Measurements from ENCODE around the gene PHOSPHO2.

The PHOSPHO2 gene, protein sequence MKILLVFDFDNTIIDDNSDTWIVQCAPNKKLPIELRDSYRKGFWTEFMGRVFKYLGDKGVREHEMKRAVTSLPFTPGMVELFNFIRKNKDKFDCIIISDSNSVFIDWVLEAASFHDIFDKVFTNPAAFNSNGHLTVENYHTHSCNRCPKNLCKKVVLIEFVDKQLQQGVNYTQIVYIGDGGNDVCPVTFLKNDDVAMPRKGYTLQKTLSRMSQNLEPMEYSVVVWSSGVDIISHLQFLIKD

DNA sequence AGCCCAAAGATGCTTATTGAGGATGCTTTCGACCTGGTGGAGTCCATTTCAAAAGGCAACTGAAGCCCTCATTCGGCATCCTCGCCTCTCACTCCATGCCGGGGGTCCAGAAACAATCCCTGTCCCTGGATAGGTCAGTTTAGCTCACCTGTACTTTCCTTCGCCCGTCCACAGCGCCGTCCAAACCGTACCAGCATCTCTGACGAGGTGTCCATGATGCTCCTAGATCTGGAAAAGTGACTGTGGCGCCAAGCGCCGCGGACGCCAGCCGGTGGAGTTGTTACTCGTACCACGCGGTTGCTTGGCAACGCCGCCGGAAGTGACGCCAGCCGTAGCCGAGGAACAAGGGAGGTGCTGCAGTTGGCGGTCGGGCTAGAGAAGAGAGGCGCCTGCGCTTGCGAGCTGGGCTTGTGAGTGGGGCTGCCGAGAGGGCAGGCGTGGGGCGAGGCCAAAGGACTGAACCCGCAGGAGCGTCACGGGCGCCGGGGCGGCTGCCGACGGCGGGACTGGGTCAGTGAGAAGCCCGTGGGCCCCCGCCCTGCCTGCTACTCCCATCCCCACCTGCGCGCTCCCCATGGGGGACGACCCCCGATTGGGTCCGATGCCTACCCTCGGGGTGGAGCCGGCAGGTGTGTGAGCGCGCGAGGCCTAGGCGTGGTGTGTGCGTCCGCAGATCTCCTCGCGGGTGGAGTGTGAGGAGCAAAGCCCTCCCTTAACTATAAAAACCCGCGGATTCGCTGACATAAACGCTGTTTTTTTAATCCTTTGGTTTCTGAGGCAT lies at the start of gene PHOSPHO2, which contains the start of gene CFAP210:
TSS of gene PHOSPHO2 (plus strand) at position 357 of the 781 bp plus-strand sequence. CDS start 6,503 bp downstream, outside the sequence.
TSS of gene CFAP210 (minus strand) at position 293 of the 781 bp plus-strand sequence. CDS start at position 215, 78 bp downstream.
- TF ChIP-seq, protein P1, sequence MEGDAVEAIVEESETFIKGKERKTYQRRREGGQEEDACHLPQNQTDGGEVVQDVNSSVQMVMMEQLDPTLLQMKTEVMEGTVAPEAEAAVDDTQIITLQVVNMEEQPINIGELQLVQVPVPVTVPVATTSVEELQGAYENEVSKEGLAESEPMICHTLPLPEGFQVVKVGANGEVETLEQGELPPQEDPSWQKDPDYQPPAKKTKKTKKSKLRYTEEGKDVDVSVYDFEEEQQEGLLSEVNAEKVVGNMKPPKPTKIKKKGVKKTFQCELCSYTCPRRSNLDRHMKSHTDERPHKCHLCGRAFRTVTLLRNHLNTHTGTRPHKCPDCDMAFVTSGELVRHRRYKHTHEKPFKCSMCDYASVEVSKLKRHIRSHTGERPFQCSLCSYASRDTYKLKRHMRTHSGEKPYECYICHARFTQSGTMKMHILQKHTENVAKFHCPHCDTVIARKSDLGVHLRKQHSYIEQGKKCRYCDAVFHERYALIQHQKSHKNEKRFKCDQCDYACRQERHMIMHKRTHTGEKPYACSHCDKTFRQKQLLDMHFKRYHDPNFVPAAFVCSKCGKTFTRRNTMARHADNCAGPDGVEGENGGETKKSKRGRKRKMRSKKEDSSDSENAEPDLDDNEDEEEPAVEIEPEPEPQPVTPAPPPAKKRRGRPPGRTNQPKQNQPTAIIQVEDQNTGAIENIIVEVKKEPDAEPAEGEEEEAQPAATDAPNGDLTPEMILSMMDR (conservative IDR thresholded peaks at IDR 0.05): no peak
- H3K27ac ChIP-seq: peak within 1 kb of the TSS; percentile 95

DNA sequence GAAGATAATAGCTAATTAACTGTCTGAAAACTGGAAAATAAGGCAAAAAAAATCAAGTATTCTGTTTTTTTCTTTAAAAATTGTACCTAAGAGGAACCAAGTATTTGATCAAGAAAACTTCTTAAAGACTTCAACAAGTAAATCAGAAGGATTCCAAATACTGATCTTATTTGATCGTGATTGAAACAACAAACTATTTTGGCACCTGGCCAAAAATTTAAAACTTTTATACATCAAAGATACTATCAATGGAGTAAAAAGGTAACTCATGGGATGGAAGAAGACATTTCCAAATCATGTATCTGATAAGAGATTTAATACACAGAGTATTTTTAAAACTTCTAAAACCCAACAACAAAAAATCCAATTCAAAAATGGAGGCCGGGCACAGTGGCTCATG lies 46.8 kb upstream of the PHOSPHO2 start:
- H3K27ac ChIP-seq: no peak overlapping the region
- TF ChIP-seq, protein P1 (conservative IDR thresholded peaks at IDR 0.05): no peak

DNA sequence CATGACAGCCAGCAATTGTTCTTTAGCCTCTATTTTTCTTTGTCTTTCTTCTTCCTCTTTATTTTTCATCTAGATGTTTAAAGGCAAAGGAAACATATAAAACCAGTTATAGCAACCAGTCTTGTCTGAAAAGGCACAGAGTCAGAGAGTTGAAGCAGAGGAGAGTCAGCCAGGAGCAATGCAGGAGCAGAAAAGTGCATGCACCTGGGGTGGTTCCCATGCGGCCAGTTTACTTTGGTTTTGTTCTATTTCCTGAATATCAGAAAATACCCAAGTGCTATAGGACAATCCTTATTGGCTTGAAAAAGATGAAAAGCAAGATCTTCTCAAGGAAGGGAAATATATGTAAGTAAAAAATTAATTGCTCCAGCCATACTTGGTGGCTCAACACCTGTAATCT lies 45.0 kb upstream of the PHOSPHO2 start:
- no peak overlapping the region for H3K27ac ChIP-seq
- TF ChIP-seq, protein P1 (conservative IDR thresholded peaks at IDR 0.05): no peak

DNA sequence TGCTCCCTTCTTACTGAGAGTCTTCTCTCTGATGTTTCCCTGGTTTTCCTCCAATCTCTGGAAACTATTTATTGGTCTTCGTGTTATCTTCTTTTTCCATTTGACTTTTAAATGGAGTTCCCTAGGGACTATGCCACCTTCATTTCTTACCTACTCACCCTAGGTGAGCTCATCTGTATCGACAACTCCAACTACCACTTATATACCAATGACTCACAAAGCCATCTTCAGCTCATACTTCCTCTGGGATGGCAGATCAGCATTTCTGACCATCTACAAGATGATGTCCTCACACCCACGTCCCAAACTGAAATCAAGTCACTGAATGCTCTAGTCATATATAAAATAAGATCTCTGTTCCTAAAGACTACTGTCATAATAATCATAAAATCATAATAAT lies 40.6 kb upstream of the PHOSPHO2 start:
- no peak overlapping the region for H3K27ac ChIP-seq
- TF ChIP-seq, protein P1 (conservative IDR thresholded peaks at IDR 0.05): no peak

DNA sequence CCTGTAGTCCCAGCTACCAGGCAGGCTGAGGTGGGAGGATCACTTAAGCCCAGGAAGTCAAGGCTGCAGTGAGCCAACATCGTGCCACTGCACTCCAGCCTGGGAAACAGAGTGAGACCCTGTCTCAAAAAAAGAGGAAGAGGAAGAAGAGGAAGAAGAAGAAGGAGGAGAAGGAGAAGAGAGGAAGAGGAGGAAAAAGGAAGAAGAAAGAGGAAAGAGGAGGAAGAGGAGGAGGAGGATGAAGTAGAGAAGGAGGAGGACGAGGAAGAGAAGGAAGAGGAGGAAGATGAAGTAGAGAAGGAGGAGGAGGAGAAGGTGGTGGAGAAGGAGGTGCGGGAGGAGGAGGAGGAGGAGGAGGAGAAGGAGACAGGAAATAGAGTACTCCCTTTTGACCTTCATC lies 38.1 kb upstream of the PHOSPHO2 start:
- TF ChIP-seq, protein P1 (conservative IDR thresholded peaks at IDR 0.05): no peak
- no peak overlapping the region for H3K27ac ChIP-seq

DNA sequence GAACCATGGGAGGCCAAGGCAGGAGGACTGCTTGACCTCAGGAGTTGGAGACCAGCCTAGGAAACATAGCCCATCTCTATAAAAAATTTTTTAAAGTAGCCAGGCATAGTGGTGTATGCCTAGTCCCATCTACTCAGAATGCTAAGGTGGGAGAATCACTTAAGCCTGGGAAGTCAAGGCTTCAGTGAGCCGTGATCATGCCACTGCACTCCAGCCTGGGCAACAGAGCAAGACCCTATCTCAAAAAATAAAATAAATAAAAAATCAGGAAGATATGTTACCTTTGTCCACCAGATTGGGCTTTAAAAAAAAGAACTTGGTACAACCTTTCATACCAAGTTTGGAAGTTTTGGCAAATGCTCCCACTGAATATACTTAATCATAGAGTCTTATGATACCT lies 35.4 kb upstream of the PHOSPHO2 start:
- H3K27ac ChIP-seq: no peak overlapping the region
- TF ChIP-seq, protein P1 (conservative IDR thresholded peaks at IDR 0.05): no peak

DNA sequence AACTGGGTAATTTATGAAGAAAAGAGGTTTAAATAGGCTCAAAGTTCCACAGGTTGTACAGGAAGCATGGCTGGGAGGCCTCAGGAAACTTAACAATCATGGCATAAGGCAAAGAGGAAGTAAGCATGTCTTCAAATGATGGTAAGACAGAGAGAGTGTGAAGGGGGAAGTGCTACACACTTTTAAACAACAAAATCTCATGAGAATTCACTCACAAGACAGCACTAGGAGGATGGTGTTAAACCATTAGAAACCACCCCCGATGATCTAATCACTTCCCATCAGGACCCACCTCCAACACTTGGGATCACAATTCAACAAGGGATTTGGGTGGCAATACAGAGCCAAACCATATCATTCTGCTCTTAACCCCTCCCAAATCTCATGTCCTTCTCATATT lies 34.9 kb upstream of the PHOSPHO2 start:
- H3K27ac ChIP-seq: no peak overlapping the region
- TF ChIP-seq, protein P1 (conservative IDR thresholded peaks at IDR 0.05): no peak

All from VCaP (cell line).